GM18498 (cell line): Measurements from ENCODE around the gene MAN1C1.

ENCODE experiments used
- ATAC-seq: cut with Tn5 transposase; IDR thresholded peaks from one replicate; pipeline ENCODE4 v1.9.1; 2021; ENCODE audit warnings: mild to moderate bottlenecking, moderate library complexity; ENCODE audit not compliant: unreplicated experiment

Gene MAN1C1

GRCh38 chr1:25831569-25832196, 215.1 kb downstream of the MAN1C1 start:
- ATAC-seq = no peak

DNA sequence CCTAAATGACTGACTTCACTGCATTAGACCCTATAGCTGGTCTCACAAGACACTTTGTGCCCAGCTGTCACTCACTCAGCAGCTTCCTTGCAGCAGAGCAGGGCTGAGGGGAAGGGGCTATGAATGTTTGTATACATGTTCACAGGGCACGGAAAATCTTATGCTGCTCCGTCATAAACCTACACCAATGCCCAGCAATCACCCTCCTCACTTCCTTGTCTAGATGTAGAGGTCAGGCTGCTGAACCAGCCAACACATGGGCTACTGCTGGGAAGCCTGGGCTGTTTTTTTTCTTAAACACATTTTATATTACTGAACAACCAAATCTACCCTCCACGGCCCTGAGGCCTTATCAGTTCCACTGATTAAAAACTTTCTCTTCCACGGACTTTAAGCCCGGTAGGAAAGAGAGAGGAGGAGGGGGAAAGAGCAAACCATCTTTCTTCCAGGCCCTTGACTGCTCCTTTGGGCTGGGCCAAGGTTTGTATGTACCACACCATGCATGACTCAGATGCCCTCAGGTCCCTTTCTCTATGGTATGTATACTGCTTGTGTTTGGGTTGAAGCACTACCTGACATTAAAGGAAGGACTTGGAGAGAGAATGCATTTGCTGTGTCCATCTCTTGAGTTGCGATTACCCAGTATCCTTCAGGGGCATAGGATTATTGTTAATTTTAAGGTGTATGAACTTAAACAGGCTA, 215.9 kb downstream of the MAN1C1 start:
- ATAC-seq = no peak

DNA sequence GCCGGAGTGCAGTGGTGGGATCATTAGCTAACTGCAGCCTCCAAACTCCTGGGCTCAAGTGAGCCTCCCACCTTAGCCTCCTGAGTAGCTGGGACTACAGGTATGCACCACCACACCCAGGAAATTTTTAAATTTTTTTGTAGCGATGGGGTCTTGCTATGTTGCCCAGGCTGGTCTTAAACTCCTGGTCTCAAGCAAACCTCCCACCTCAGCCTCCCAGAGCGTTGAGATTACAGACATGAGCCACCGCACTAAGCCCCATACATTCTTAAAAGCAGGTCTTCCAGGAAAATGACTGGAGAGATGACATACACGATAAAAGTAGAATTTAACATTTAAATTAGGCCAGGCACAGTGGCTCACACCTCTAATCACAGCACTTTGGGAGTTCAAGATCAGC, 216.6 kb downstream of the MAN1C1 start:
- ATAC-seq = no peak
